Kidney (tissue), 22 donors: ENCODE measurements around the gene GIPR. TPM values are rescaled to one million over a fixed set of nuclear protein-coding genes. Genes with fewer than 3 reads are reported as not detected.

Source experiments
- DNase-seq, 5 donors: peaks; one replicate each; pipeline ENCODE4 v3.0.0-alpha.2; 2013 to 2020
- FAIRE-seq: peaks from 2 replicates; lab custom pipeline; 2012; peaks lifted over from hg19 to GRCh38; lab: Jason Lieb, UNC
- H3K27ac ChIP-seq, 2 donors: one replicate each; pipeline ENCODE4 v1.7.0; 2013; ENCODE audit warnings: low read depth in 2 of 2, low read length in 2 of 2, inconsistent platforms in 1 of 2
- H3K27me3 ChIP-seq: one replicate; pipeline ENCODE4 v1.7.1; 2013; ENCODE audit warnings: low read length, inconsistent platforms; ENCODE audit not compliant: control insufficient read depth, insufficient read depth
- H3K36me3 ChIP-seq, 3 donors: one replicate each; pipeline versions ENCODE4 v1.7.0 to v1.7.1; 2013; ENCODE audit warnings: low read length in 3 of 3, control low read depth in 1 of 3, inconsistent platforms in 1 of 3; ENCODE audit not compliant: insufficient read depth in 3 of 3, control insufficient read depth in 2 of 3
- H3K4me1 ChIP-seq, 3 donors: one replicate each; pipeline versions ENCODE4 v1.7.0 to v1.7.1; 2013; ENCODE audit warnings: low read length in 3 of 3, inconsistent platforms in 1 of 3, low read depth in 1 of 3; ENCODE audit not compliant: control insufficient read depth in 2 of 3, insufficient read depth in 2 of 3
- H3K4me3 ChIP-seq, 3 donors: one replicate each; pipeline versions ENCODE4 v1.7.0 to v1.8.1; 2013; ENCODE audit warnings: low read length in 3 of 3, control low read depth in 1 of 3, inconsistent platforms in 1 of 3
- H3K9ac ChIP-seq, 3 donors: one replicate each; pipeline versions ENCODE4 v1.7.0 to v1.7.1; 2013; ENCODE audit warnings: low read length in 3 of 3, control low read depth in 1 of 3, inconsistent platforms in 1 of 3
- H3K9me3 ChIP-seq, 3 donors: one replicate each; pipeline versions ENCODE4 v1.7.0 to v1.7.1; 2013; ENCODE audit warnings: low read length in 3 of 3, control low read depth in 1 of 3, inconsistent platforms in 1 of 3; ENCODE audit not compliant: control insufficient read depth in 2 of 3, insufficient read depth in 1 of 3
- intact Hi-C: fragments of 100-400 bp; cut with DNase I; formaldehyde crosslinking; loops from one replicate; pipeline ENCODE4 v1.11.1; 2022
- long read RNA-seq, 10 donors: library from polyadenylated mRNA in 1 of 10; unstranded in 1 of 10; transcript quantifications; one replicate each; pipeline ENCODE4 v2.0.0 and lab custom pipeline, GENCODE V29; 2021 to 2026
- polyA plus RNA-seq: library from polyadenylated mRNA; stranded (reverse); fragments of 350-450 nt; fragmentation: Illumina TruSeq; extraction: RNeasy Lipid Tissue Mini Kit (QIAGEN cat#74804); gene quantifications from one replicate; pipeline ENCODE4 v1.2.3, GENCODE V29; 2014; ENCODE audit warnings: low read depth, low replicate concordance; ENCODE audit not compliant: insufficient read depth
- total RNA-seq: library from RNA; stranded (reverse); fragmentation: NEBNext Ultra II Directional; extraction: Animal tissue kit (Norgen Biotek cat#: 25700); gene quantifications from one replicate; pipeline ENCODE4 v1.2.1, GENCODE V29; 2021
- TF ChIP-seq, protein P1 (sequence below): IDR thresholded peaks from 3 replicates; pipeline ENCODE4 v1.5.1; 2012; ENCODE audit warnings: mild to moderate bottlenecking, moderate library complexity, borderline replicate concordance; ENCODE audit not compliant: insufficient read depth; ENCODE audit errors: extremely low read depth
- donor health status: control.
- donor health status: control.
- donor health status: control.
- donor health status: control.
- donor health status: control.
- donor health status: DM: yes; HTN: yes; CAD: no.
- donor health status: Normal renal cell carcinoma (clear cell type).

GIPR gene, protein sequence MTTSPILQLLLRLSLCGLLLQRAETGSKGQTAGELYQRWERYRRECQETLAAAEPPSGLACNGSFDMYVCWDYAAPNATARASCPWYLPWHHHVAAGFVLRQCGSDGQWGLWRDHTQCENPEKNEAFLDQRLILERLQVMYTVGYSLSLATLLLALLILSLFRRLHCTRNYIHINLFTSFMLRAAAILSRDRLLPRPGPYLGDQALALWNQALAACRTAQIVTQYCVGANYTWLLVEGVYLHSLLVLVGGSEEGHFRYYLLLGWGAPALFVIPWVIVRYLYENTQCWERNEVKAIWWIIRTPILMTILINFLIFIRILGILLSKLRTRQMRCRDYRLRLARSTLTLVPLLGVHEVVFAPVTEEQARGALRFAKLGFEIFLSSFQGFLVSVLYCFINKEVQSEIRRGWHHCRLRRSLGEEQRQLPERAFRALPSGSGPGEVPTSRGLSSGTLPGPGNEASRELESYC
- total RNA-seq (3.3 TPM), polyA plus RNA-seq (0.65 TPM)
- long read RNA-seq, donor 1, partial matches to known transcripts = 0 of 1 reads
- long read RNA-seq, donor 1, other reads (novel, unspliced or antisense) = 0 of 1 reads
- long read RNA-seq, donor 2 = 0 reads
- long read RNA-seq, donor 3 = 0 reads
- long read RNA-seq, donor 4 = 0 reads
- long read RNA-seq, donor 5 = 0 reads
- long read RNA-seq, donor 6, partial matches to known transcripts = 447 of 1,376 reads
- long read RNA-seq, donor 6, other reads (novel, unspliced or antisense) = 929 of 1,376 reads
- long read RNA-seq, donor 7, partial matches to known transcripts = 0 of 2 reads
- long read RNA-seq, donor 7, other reads (novel, unspliced or antisense) = 1 of 2 reads
- long read RNA-seq, donor 8 = 0 reads
- long read RNA-seq, donor 9 = 0 reads
- long read RNA-seq, donor 10 = 0 reads

- TF ChIP-seq, protein P1, sequence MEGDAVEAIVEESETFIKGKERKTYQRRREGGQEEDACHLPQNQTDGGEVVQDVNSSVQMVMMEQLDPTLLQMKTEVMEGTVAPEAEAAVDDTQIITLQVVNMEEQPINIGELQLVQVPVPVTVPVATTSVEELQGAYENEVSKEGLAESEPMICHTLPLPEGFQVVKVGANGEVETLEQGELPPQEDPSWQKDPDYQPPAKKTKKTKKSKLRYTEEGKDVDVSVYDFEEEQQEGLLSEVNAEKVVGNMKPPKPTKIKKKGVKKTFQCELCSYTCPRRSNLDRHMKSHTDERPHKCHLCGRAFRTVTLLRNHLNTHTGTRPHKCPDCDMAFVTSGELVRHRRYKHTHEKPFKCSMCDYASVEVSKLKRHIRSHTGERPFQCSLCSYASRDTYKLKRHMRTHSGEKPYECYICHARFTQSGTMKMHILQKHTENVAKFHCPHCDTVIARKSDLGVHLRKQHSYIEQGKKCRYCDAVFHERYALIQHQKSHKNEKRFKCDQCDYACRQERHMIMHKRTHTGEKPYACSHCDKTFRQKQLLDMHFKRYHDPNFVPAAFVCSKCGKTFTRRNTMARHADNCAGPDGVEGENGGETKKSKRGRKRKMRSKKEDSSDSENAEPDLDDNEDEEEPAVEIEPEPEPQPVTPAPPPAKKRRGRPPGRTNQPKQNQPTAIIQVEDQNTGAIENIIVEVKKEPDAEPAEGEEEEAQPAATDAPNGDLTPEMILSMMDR = no peak
- FAIRE-seq (no peak), DNase-seq (peak in 3 of 5 donors; percentile 40 to 81 (median 79))
- peaks cover 26% of the 10 kb centered on the region for H3K27me3 ChIP-seq
- H3K4me1 ChIP-seq = peaks cover 0 to 15% (median 0%) of the 10 kb centered on the region in 3 donors
- no peaks in the 10 kb centered on the region for H3K9me3 ChIP-seq
- intact Hi-C loops = no loop called here
- no peak within 1 kb of the TSS for H3K27ac ChIP-seq
- H3K4me3 ChIP-seq = peak within 1 kb of the TSS in 2 of 3 donors; percentile 12 to 35
- no peak within 1 kb of the TSS for H3K9ac ChIP-seq
- H3K36me3 ChIP-seq = no peaks in the 10 kb centered on the region
Measured at GRCh38 chr19:45667620-45668341, at the start of gene GIPR. Gene GIPR, plus strand, starts transcription at chr19:45668221. Its CDS starts 1,300 bp downstream, at chr19:45669521.

GRCh38 chr19:45621389-45621788, 46.6 kb upstream of the GIPR start:
- H3K27me3 ChIP-seq = no peaks in the 10 kb centered on the region
- no peak overlapping the region for H3K4me3 ChIP-seq
- no peak overlapping the region for H3K9ac ChIP-seq
- FAIRE-seq (no peak), DNase-seq (no peak)
- H3K27ac ChIP-seq = no peak overlapping the region
- H3K9me3 ChIP-seq = no peaks in the 10 kb centered on the region
- intact Hi-C loops = no loop called here
- peaks cover 0 to 7% (median 7%) of the 10 kb centered on the region in 3 donors for H3K36me3 ChIP-seq
- no peaks in the 10 kb centered on the region for H3K4me1 ChIP-seq
- TF ChIP-seq, protein P1 = no peak

DNA sequence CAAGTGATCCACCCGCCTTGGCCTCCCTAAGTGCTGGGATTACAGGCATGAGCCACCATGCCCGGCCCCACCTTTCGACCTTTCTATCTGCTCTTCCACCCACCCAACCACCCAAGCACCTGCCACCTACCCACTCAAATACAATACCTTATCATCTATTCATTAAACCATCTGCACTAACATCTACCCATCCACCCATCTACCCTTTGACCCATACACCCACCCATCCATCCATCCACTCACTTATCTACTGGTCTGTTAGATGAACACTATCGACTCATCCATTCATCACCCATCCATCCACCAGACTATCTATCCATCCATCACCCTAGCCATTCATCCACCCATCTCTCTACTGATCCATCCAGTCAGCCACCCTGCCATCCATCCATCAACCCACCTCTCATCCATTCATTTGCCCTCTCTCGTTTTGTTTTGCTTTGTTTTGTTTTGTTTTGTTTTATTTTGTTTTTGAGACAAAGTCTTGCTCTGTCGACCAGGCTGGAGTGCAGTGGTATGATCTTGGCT, 46.0 kb upstream of the GIPR start:
- TF ChIP-seq, protein P1 = no peak
- Histone ChIP-seq H3K36me3 (peaks cover 0 to 7% (median 7%) of the 10 kb centered on the region in 3 donors), H3K27ac (no peak overlapping the region), H3K9ac (no peak overlapping the region), H3K9me3 (no peaks in the 10 kb centered on the region), H3K27me3 (no peaks in the 10 kb centered on the region), H3K4me3 (no peak overlapping the region), H3K4me1 (no peaks in the 10 kb centered on the region)
- DNase-seq = no peak
- no peak for FAIRE-seq
- intact Hi-C loops = no loop called here
